AG10803 (cell line): ENCODE measurements around the gene FGD1.
A peak's percentile ranks its signal among the peaks of the same experiment; 100 is the strongest.
"Not testable (repeated sequence)": the region's sequence is repeated elsewhere in the genome, so short reads cannot be mapped to it uniquely, and the experiment has no call there.

ENCODE experiments used
- DNase-seq: peaks from one replicate; pipeline ENCODE4 v3.0.0; 2010; ENCODE audit warnings: low read depth
- H3K4me3 ChIP-seq: 2 replicates; pipeline ENCODE4 v1.5.1; 2011; ENCODE audit warnings: mild to moderate bottlenecking, low read length, control low read depth
- TF ChIP-seq, protein P1 (sequence below): conservative IDR thresholded peaks from 2 replicates; pipeline ENCODE4 v1.5.1; 2011; ENCODE audit warnings: mild to moderate bottlenecking, low read length, control low read depth, inconsistent platforms

The FGD1 gene

DNA sequence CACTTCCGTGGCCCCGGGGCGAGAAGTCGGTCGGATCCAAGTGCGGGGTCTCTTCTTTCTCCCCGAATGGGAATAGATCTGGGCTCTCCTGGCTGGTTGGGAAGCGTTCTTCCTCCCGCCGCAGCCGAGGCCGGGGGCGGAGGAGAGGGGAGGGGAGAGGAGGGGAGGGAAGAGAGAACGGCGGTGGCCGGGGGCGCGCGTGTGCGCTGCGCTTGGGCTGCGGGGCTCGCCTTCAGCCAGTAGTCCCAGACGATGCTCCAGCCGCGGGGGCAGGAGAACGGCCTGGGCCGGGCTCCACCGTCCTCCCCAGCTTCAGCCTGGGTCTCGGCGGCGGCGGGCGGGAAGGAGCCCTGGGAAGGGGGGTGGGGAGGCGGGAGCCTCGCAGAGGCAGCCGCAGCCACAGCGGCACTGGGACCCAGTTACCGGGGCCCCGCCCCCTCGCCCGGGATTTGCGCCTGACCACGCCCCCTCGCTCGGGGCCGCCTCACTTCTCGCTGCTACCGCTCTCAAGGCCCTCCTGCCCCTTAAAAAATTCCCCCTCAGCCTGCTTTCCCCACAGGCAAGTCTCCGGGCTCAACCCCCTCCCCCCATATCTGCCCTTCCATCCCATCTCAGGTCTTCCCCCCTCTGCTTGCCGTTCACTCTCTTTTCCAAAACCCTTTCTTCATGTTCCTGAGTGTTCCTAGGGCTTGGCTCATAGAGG, at the start of gene FGD1:
Gene FGD1 (minus strand): TSS at position 421 of the 703 bp plus-strand sequence. CDS start 802 bp downstream, outside the sequence.
- TF ChIP-seq, protein P1, sequence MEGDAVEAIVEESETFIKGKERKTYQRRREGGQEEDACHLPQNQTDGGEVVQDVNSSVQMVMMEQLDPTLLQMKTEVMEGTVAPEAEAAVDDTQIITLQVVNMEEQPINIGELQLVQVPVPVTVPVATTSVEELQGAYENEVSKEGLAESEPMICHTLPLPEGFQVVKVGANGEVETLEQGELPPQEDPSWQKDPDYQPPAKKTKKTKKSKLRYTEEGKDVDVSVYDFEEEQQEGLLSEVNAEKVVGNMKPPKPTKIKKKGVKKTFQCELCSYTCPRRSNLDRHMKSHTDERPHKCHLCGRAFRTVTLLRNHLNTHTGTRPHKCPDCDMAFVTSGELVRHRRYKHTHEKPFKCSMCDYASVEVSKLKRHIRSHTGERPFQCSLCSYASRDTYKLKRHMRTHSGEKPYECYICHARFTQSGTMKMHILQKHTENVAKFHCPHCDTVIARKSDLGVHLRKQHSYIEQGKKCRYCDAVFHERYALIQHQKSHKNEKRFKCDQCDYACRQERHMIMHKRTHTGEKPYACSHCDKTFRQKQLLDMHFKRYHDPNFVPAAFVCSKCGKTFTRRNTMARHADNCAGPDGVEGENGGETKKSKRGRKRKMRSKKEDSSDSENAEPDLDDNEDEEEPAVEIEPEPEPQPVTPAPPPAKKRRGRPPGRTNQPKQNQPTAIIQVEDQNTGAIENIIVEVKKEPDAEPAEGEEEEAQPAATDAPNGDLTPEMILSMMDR, result no peak
- peak within 1 kb of the TSS; percentile 69 for H3K4me3 ChIP-seq
- DNase-seq, result peak; percentile 54

DNA sequence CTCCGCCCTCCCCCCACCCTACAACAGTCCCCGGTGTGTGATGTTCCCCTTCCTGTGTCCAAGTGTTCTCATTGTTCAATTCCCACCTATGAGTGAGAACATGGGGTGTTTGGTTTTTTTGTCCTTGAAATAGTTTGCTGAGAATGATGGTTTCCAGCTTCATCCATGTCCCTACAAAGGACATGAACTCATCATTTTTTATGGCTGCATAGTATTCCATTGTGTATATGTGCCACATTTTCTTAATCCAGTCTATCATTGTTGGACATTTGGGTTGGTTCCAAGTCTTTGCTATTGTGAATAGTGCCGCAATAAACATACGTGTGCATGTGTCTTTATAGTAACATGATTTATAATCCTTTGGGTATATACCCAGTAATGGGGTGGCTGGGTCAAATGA, 46.2 kb upstream of the FGD1 start:
- not testable (repeated sequence) for DNase-seq, H3K4me3 ChIP-seq

DNA sequence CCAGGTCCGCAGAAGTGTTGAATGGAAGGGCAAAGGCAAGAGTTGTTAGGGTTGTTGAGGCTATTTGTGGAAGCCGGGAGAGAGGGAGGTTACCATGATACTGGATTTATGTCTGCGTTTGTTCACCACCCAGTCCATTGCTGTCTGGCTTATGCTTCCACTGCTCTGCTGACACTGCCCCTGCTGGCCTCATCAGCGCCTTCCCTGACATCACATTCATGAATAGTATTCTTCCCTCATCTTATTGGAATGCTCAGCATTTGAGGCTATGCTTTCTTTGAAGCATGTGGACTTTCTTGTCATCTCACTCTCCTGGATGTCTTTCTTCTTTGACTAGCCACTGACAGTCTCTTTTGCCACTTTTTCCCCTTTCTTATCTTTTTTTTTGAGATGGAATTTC, 44.3 kb upstream of the FGD1 start:
- TF ChIP-seq, protein P1, result peak; percentile 42
- peak; percentile 61 for DNase-seq
- H3K4me3 ChIP-seq, result no peak overlapping the region

DNA sequence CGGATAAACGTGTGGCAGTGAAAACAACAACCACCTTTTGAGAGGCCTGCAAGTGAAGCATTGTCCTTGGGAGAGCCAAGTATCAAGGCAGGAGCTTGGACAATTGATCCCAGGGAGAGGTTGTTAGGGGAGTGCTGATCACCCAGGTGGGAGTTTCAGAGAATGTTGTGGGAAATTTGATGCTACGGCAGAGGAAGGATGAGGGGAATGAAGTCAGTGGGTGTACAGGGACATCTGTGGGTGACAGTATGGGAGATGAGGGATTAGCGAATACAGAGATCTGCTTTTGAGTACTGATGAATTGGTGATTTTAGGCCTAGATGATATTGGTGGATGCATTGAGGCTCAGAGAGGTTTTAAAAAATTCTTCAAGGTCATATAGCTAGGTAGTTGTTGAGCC, 38.2 kb upstream of the FGD1 start:
- DNase-seq, result no peak
- TF ChIP-seq, protein P1, result no peak
- H3K4me3 ChIP-seq, result no peak overlapping the region

DNA sequence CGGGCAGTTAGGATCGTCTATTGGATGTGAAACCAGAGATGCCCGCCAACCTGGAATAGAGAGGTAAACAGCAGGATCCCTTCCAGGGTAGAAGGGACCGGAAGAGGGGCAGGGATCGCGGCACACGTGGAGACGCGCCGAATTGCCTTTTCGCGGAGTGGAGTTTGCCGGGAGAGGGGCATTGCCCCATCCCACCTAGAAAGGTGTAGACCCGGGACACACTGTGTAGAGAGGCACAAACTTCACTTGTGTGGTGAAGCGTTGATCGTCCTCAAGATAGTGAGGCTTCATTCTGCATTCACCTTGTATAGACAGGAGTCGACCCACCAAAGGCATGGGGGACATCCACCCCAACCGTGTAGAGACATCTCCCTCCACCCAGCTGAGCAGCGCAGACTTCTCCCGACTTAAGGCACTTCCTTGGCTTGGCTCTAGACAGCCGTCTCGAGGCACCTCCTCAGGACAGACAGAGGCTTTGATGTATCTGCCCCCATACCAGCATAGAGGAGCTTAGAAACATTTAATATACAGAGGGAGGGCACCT, 34.4 kb upstream of the FGD1 start:
- TF ChIP-seq, protein P1, result no peak
- peak overlapping the region; percentile 88 for H3K4me3 ChIP-seq
- peak; percentile 0 for DNase-seq

DNA sequence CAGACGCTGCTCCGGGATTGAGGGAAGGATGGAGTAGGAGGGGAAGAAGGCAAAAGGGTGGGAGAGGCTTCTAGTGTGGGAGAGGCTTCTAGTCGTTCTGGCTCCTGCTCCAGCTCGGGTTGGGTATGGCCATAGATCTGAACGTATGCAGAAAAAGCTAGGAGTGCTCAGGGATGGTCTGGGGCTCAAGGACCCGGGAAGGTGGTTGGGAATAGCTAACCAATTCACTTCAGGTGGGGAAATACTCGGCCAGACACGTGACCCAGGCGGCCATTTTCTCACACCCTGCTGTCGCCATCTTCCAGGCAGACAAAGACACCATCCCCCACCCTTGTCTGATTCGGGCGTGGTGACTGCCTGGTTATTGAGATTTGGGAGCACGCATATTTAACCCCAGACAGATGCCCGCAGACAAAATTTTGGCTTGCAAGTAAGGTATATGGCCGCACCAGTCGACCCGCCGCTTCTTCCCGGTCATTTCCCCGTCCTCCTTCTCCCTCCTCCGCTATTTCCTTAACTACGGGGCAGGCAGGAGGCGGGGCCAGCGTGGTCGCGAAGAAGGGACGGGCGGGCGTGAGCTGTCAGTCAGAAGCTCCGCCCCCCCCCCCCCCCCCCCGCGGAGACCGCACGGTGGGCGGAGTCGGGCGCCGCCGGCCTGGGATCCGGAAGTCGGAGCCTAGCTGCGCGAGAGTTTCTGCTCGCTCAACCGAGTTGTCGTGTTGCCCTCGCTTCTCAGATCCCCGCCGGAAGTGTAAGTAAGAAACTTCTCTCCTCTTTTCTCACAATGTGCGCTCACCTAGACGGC, 33.7 kb upstream of the FGD1 start, which contains the start of gene GNL3L:
Gene GNL3L (plus strand): TSS at position 668 of the 805 bp plus-strand sequence. CDS start 2,348 bp downstream, outside the sequence.
- H3K4me3 ChIP-seq, result peak within 1 kb of the TSS; percentile 88
- peak; percentile 87 for DNase-seq
- TF ChIP-seq, protein P1, result no peak

DNA sequence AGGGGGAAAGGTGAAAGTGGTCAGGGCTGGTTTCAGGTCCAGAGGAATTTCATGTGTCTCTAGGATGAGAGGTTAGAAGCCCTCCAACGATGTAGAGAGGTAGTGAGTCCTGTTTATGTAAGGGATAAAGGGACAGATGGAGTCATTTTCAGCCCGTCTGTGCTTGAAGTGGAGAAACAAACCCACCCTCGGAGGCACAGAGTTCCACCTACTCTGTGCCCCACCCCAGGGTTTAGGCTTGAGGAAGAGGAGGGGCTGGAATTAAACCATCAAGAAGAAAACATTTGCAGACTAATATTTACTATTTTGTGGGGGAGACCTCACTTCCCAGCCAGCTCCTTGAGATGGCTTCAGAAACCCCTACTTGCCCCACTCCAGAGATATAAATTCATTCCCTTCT, 33.1 kb upstream of the FGD1 start:
- TF ChIP-seq, protein P1, result no peak
- no peak for DNase-seq
- peak overlapping the region; percentile 65 for H3K4me3 ChIP-seq
